ENCODE data around the gene CREB3L2.

Gene CREB3L2

DNA sequence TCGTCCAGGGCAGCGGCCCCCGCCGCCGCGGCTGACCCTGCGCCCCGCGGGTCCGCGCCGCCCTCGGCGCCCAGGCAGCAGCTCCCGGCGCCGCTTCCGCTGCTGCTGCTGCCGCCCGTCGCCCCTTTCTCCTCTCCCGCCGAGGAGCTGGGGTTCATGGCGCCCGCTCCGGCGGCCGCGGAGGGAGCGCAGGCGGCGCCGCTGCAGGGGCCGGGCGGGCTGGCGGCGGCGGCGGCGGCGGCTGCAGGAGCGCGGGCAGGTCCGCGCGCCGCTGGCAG, 155.4 kb downstream of the CREB3L2 start:
- TF ChIP-seq, protein P1, sequence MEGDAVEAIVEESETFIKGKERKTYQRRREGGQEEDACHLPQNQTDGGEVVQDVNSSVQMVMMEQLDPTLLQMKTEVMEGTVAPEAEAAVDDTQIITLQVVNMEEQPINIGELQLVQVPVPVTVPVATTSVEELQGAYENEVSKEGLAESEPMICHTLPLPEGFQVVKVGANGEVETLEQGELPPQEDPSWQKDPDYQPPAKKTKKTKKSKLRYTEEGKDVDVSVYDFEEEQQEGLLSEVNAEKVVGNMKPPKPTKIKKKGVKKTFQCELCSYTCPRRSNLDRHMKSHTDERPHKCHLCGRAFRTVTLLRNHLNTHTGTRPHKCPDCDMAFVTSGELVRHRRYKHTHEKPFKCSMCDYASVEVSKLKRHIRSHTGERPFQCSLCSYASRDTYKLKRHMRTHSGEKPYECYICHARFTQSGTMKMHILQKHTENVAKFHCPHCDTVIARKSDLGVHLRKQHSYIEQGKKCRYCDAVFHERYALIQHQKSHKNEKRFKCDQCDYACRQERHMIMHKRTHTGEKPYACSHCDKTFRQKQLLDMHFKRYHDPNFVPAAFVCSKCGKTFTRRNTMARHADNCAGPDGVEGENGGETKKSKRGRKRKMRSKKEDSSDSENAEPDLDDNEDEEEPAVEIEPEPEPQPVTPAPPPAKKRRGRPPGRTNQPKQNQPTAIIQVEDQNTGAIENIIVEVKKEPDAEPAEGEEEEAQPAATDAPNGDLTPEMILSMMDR (IDR thresholded peaks at IDR 0.05), result no peak
- H3K27ac ChIP-seq, result no peak overlapping the region
- peak overlapping the region; percentile 69 for H3K4me3 ChIP-seq
- DNase-seq (ENCODE audit: low spot score), result no peak

DNA sequence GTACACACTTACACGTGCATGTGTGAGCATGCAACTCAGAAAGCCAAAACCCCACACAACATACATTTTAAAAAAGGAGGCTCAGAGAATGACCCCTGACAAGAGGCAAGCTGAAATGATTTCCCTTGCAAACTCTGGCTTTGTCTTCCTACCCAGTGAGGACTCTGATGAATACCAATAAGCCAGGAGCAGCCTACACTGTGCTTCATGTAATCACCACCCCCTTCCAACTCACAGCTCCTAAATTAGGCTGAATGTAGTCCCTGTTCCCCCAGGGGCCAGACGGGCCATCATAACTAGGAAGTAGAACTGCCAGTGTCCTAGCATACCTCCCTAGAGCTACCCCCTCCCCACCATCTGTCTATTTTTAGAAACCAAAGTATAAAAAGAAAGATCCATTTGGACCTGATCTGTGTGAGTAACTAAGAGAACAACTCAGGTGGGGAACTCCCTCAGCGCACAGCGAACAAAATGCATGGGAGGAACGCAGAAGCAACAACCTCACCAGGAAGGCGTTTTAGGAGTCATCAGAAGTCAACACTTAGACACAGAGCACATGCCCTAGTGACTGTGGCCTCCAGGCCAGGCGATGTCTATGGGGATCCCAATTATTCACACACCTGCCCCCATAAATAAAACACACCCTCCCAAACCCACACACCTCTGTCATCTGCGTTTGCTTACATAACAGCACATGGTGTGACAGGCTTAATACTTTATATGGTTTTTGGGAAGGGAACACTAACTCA, 157.0 kb downstream of the CREB3L2 start:
- H3K27ac ChIP-seq, result no peak overlapping the region
- TF ChIP-seq, protein P1 (IDR thresholded peaks at IDR 0.05), result no peak
- DNase-seq (ENCODE audit: low spot score), result no peak
- no peak overlapping the region for H3K4me3 ChIP-seq

DNA sequence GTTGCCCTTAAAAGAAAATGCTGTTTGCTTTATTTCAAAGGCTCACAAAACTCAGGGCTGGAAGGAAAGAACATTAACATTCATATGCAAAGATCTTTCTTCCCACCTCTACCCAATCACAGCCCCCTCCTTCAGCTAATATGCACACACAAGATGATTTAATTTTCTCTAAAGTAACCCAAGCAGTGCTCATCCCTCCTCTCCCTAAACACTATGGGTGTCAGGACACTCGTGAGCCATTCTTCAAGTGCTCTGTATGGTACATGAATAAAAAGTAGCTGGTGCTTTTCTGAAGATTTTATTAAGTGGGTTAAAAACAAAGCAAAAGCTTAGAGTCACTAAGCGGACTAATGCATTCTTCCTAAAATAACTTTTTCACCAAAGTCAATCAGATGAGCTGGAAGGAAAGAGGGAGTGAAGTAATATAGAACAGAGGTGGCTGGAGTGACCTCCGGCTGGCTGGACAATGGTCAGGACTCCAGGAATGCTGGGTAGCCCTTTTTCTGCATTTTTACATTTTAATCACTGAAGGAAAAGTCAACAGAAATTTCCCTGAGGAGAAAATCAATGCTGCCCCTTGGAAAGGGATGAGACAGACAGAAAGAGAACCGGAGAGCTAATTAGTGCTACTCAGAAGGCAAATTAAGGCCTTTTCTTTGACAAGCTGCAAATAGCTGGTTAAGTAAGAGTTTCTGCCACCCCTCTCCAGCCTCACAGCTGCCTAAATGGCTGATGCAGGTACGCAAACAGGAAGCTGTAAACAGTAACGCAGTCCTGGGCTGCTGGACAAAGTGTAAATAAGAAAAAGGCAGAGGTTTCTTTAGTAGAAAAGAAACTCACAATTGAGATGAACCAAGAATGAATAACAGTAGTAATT, 161.7 kb downstream of the CREB3L2 start:
- TF ChIP-seq, protein P1 (IDR thresholded peaks at IDR 0.05), result no peak
- Histone ChIP-seq H3K27ac (peak overlapping the region in 1 of 2 donors; percentile 5), H3K4me3 (no peak overlapping the region)
- no peak for DNase-seq (ENCODE audit: low spot score)

DNA sequence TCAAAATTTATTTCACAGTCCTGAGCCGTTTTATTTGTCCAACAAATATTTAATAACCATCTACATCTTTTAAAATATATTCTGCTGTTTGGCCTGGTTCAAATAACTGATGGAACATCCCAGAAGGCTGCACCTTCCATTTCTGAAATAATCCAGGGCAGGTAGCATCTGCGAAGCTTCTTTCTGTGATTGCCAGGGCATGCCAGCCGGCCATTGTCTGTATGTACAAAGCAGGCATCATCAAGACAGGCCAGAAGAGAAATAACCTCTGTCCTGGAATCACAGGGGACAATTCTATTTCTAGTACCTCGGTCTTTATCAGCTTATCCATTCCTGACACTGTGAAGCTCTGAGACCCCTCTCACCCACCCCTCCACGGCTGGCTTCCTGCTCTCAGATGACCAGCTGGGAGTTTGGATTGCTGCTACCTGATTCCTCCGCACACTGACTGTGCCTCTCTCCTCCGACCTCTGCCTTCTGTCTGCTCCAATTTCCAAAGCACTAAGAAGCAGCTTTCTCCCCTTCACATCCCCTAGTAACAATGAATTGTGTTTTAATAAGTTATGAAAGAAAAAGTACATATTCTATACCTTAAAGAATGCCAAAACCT, 163.1 kb downstream of the CREB3L2 start:
- DNase-seq (ENCODE audit: low spot score), result no peak
- TF ChIP-seq, protein P1 (IDR thresholded peaks at IDR 0.05), result no peak
- H3K27ac ChIP-seq, result no peak overlapping the region
- H3K4me3 ChIP-seq, result no peak overlapping the region

DNA sequence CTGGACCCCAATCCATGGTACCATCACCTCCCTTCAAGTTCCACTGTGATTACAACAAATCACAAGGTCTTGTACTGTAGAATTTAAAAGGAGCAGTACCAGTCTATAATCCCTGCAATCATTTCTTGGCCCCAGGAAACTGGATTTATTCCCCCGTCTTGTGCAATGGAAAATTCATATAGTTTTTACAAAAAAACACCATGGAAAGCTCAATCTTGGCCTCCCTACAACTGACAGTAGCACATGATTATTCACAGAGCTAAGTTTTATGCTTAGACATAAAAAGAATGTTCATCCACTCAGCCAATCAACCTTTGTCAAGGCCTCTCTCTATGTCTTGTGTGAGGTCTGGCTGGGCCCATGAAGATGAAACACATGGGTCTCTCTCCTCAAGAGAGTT, 165.3 kb downstream of the CREB3L2 start:
- TF ChIP-seq, protein P1 (IDR thresholded peaks at IDR 0.05), result no peak
- Histone ChIP-seq H3K27ac (peak overlapping the region; percentile 31 to 72), H3K4me3 (no peak overlapping the region)
- DNase-seq (ENCODE audit: low spot score), result no peak

DNA sequence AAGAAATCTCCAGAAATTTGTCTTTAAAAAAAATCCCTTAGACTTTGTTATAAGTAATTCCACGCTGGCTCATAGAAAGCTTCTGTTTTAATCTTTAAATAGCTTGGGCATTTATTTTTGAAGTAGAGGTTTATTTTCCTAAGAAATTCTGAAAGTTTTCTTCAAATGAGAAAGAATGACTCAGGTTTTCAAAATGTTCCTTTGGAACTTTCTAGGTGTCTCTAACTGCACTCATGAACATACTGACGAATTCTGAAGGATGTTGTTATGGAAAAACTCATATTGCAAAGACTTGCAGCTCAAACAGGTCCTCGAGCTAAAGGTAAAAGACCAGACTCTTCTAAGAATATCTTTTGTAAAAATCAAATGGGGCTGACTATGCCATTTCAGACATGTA, 165.8 kb downstream of the CREB3L2 start:
- TF ChIP-seq, protein P1 (IDR thresholded peaks at IDR 0.05), result no peak
- Histone ChIP-seq H3K4me3 (no peak overlapping the region), H3K27ac (peak overlapping the region; percentile 44 to 83)
- no peak for DNase-seq (ENCODE audit: low spot score)
